Stimulated activated naive CD8-positive, alpha-beta T cell treated with anti-CD3 and anti-CD28 coated beads, Interleukin-15, amount 100 ng/mL, for 72 hours (primary cell): ENCODE data around the gene CNIH2.
"Not testable (repeated sequence)": the region's sequence is repeated elsewhere in the genome, so short reads cannot be mapped to it uniquely, and the experiment has no call there.

Source experiments
- ATAC-seq: fragments of 150-1000 bp; cut with Tn5 transposase; 2 replicates; pipeline ENCODE4 v1.10.0; 2021; ENCODE audit warnings: mild to moderate bottlenecking, moderate library complexity
- DNase-seq, 2 donors: peaks; one replicate each; pipeline ENCODE4 v3.0.0; 2021 to 2022
- H3K27ac Mint-ChIP-seq, 2 donors: one replicate each; pipeline ENCODE4 v1.8.0; 2022; ENCODE audit warnings: mild to moderate bottlenecking in 2 of 2, mixed read lengths in 2 of 2, moderate library complexity in 2 of 2
- H3K27me3 Mint-ChIP-seq: one replicate; pipeline ENCODE4 v1.8.0; 2022; ENCODE audit warnings: mixed read lengths
- H3K4me1 Mint-ChIP-seq: one replicate; pipeline ENCODE4 v1.8.0; 2022; ENCODE audit warnings: mild to moderate bottlenecking, mixed read lengths
- H3K4me3 Mint-ChIP-seq, 2 donors: one replicate each; pipeline ENCODE4 v1.8.0; 2022; ENCODE audit warnings: mild to moderate bottlenecking in 2 of 2, mixed read lengths in 2 of 2, moderate library complexity in 1 of 2
- H3K9me3 Mint-ChIP-seq, 2 donors: one replicate each; pipeline ENCODE4 v1.8.0; 2022; ENCODE audit warnings: mixed read lengths in 2 of 2

The CNIH2 gene

DNA sequence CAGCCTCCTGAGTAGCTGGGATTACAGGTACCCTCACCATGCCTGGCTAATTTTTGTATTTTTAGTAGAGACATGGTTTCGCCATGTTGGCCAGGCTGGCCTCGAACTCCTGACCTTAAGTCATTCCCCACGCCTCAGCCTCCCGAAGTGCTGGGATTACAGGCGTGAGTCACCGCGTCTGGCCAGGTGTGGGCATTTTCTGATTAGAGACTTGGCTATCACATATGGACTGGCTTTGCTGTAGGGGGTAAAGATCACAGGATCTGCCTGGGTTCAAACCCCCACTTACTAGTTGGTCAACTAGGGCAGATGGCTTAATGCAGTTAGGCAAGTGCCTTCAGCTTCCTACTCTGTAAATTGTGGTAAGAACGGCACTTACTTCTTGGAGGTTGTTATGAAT is 32.3 kb downstream of the CNIH2 start:
- Mint-ChIP-seq H3K4me3 (no peak overlapping the region), H3K4me1 (peaks cover 29% of the 10 kb centered on the region), H3K27ac (no peak overlapping the region), H3K9me3 (no peaks in the 10 kb centered on the region), H3K27me3 (no peaks in the 10 kb centered on the region)
- DNase-seq = no peak
- no peak for ATAC-seq

DNA sequence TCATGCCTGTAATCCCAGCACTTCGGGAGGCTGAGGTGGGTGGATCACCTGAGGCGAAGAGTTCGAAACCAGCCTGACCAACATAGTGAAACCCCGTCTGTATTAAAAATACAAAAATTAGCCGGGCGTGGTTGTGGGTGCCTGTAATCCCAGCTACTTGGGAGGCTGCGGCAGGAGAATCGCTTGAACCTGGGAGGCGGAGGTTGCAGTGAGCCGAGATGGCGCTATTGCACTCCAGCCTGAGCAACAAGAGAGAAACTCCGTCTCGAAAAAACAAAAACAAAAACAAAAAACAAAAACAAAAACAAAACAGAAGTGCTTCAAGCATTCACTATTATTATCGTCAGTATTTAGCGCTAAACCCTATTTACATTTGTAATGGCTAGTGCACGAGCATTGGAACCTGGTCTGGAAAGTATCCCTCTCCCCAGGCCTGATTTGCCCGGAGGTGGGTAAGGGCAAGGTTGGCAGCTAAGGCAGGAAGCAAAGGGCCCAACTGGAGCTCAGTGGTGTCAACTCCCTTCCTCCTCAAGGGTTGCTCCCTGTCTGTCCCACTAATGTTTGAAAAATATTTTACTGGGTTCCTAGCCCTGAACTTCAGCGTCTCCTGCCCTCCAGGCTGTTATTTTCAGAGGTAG is 32.9 kb downstream of the CNIH2 start:
- not testable (repeated sequence) for H3K27ac Mint-ChIP-seq, DNase-seq, H3K4me3 Mint-ChIP-seq, H3K27me3 Mint-ChIP-seq, H3K9me3 Mint-ChIP-seq, ATAC-seq
- peaks cover 35% of the 10 kb centered on the region for H3K4me1 Mint-ChIP-seq

DNA sequence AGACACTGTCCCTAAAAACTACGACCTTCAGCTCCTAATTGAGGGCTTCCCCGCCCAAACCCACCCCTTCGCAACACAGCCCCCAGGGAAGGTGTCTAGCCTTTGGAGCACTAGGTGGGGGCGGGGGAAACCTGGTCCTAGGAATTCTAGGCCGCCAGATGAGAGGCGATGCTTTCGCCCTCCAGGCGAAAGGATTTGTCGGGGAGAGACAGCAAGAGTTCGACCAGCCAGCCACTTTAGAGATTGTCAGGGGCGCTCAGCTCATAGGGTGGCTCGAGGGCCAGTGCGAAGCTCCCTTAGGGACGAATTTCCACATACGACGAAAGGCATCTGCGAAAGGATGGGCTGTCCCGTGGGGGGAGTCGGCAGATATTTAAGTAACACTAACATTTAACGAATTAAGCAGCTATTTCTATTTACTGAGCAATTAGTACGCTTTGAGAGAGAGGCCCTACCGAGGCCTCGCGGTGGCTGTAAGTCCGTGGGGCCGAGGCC is 33.5 kb downstream of the CNIH2 start:
- H3K4me3 Mint-ChIP-seq = peak overlapping the region; percentile 91 to 95

DNA sequence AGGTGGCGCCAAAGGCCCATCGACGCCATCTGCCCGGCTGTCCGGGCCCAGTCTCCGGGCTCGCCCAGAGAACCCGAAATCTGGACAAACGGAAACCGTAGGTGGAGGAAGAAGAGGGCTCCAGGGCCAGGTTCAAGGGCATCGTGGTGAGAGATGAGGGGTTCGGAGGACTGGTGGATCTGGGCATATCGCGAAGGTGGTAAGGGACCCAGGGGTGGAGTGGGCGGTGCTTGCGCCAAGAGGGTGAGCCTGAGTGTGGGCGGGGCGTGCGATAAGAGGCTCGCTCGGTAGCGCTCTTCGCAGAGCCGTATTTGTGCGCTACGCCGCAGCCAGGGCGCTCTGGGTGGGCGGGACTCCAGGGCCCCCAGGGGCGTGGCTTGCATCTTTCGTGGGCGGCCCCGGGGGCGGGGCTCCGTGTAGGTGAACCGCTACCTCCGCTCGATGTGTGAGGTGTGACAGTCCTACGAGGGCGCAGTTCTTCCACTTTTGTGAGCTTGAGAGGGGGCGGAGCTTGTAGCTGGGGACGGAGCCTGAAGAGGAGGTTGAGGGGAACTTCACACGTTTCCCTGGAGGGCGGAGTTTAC is 34.1 kb downstream of the CNIH2 start:
- Mint-ChIP-seq H3K27me3 (no peaks in the 10 kb centered on the region), H3K9me3 (no peaks in the 10 kb centered on the region), H3K27ac (peak overlapping the region; percentile 98 to 99), H3K4me3 (peak overlapping the region; percentile 91 to 95), H3K4me1 (peaks cover 41% of the 10 kb centered on the region)
- peak; percentile 99 to 100 for DNase-seq
- ATAC-seq = peak; percentile 77

More for the DNA sequence above, 33.5 kb downstream of the CNIH2 start:
- Mint-ChIP-seq H3K9me3 (no peaks in the 10 kb centered on the region), H3K4me1 (peaks cover 40% of the 10 kb centered on the region), H3K27ac (peak overlapping the region; percentile 96 to 99), H3K27me3 (no peaks in the 10 kb centered on the region)
- ATAC-seq = no peak
- DNase-seq = no peak

DNA sequence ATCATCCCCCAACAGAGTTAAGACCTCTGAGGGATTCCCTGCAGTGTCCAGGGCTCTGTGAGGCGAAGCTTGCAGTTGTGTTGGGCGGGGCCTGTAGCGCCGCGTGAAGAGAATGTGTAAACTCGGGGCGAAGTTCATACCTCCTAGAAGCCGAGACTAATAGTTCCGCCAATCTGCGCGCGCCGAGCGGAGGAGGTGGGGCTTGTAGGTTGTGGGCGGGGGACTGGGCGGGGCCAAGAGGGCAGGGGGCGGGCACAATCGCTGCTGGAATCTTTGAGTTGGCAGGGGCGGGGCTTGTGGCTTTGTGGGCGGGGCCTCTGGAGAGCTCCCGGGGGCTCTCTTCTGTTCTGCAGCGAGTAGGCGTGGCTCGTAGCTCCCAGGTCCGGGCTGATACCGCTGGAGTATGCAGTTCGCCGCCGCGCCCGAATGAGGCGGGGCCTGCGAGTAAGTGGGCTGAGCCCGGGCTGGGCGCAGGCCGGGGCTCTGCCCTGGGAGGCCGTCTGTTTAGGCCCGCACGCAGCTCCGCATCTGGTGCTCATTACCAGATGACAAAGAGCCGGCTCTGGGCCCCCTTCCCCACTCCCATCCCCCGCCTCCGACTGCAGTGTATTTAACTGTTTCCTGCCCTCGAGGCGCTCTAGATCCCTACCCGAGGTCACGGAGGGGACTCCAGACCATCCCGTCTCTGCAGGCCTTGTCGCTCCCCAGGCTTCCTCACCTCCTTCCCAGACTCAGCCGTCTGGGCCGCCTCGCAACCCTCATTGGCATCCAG is 34.8 kb downstream of the CNIH2 start:
- H3K4me1 Mint-ChIP-seq = peaks cover 48% of the 10 kb centered on the region
- H3K4me3 Mint-ChIP-seq = peak overlapping the region; percentile 91 to 95
- H3K27me3 Mint-ChIP-seq = no peaks in the 10 kb centered on the region
- H3K9me3 Mint-ChIP-seq = no peaks in the 10 kb centered on the region
- peak; percentile 78 for ATAC-seq
- peak; percentile 99 for DNase-seq
- H3K27ac Mint-ChIP-seq = peak overlapping the region; percentile 98 to 99

DNA sequence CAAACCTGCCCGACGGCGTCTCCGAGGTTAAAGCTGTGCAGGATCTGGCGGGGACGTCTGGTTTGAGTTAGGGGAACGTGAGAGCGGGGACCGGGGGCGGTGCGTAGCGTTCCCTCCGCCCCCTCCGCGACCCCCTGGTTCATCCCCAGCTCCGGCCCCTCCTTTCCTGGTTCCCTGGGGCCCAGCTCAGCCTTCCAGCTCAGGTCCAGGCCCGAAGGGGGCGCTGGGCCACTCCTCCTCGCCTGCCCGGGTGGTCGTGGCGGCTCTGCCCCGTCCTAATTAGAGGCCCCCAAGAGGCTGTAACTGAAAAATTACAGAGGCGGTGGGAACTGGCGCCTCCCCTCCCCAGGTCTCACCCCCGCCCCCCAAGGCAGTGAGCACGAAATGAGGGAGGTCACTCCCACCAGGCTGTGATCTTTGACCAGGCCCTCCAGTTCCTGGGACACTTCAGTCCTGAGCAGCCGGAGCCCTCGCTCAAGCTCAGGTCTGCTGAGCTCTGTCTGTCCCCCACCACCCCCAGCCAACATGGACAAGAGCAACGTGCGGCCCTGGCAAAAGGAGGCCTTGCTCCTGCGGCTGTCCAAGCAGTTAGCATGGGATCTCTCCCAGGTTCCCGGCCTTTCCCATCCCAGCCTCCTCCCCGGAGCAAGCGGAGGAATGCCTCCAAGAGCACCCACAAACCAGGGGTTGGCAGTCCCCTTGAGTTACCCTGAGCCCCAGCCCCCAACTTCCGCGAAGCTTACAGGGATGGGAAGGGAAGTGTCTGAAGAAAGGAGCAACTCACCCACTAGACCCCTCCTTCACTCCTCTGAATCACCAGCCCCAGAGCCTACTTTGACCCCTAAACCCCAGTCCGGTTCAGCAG is 35.6 kb downstream of the CNIH2 start:
- peaks cover 56% of the 10 kb centered on the region for H3K4me1 Mint-ChIP-seq
- ATAC-seq = no peak
- H3K27me3 Mint-ChIP-seq = no peaks in the 10 kb centered on the region
- peak overlapping the region; percentile 91 to 95 for H3K4me3 Mint-ChIP-seq
- H3K9me3 Mint-ChIP-seq = no peaks in the 10 kb centered on the region
- no peak for DNase-seq
- peak overlapping the region; percentile 65 to 95 for H3K27ac Mint-ChIP-seq

DNA sequence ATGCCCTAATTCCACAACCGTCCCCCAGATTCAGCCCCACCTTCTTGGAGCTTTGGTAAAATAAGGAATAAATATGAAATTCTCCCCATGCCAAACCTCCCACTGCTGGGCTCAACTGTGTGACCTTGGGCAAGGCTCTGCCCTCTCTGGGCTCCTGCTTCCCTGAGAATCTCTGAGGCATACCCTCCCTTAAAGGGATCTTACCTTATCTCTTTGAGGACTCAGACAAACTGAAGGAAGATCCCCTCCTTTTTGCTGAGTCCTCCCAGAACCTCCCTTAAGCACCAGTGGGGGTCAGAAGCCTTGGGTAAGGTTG is 36.2 kb downstream of the CNIH2 start:
- H3K27ac Mint-ChIP-seq = peak overlapping the region in 1 of 2 donors; percentile 95
- no peaks in the 10 kb centered on the region for H3K27me3 Mint-ChIP-seq
- no peak for ATAC-seq
- H3K4me1 Mint-ChIP-seq = peaks cover 62% of the 10 kb centered on the region
- H3K4me3 Mint-ChIP-seq = peak overlapping the region; percentile 91 to 95
- peaks cover 0 to 2% of the 10 kb centered on the region in 2 donors for H3K9me3 Mint-ChIP-seq
- no peak for DNase-seq

DNA sequence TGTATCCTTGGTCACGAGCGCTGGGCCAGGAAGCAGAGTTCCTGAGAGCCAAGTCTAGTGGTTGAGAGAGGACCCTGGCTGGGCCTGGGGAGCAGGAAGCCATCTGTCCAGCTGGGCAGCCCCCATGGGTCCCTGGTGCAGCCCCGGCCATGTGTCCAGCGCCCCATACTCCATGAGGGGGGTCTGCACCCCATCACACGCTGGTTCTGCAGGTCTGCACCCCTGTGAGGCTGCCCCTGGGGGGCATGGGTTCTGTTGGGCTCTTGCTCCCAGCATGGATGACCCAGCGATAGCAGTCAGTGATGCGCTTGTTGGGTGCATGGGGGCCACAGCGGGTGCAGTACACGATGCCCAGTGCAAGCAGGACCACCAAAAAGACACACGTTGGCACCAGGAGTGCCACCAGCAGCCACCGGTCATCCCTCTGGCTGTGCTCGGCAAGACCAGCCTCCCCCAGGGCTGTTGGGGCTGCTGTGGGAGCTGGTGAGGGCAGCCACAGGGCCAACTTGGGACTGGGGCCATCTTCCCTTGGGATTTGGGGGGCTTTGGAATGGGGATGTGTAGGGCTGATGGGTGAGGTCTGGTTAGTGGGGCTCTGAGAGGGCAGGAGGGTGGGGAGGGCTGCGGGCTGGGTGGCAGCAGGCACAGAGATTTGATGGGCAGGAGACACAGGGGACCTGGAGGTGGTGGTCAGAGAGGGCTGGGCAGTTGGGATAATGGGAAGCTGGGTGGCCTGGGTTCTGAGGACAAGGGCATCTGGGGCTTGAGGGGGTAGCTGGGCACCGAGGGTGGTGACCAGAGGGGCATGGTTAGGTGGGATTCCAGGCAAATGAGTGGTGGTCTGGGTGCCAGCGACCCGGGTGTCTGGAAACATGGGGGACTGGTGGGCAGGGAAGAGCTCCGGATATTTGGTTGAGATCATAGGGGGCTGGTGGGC is 36.9 kb downstream of the CNIH2 start:
- Mint-ChIP-seq H3K27me3 (no peaks in the 10 kb centered on the region), H3K9me3 (peaks cover 0 to 7% of the 10 kb centered on the region in 2 donors), H3K4me1 (peaks cover 69% of the 10 kb centered on the region), H3K27ac (peak overlapping the region; percentile 92 to 95), H3K4me3 (peak overlapping the region; percentile 91 to 95)
- DNase-seq (no peak), ATAC-seq (no peak)

DNA sequence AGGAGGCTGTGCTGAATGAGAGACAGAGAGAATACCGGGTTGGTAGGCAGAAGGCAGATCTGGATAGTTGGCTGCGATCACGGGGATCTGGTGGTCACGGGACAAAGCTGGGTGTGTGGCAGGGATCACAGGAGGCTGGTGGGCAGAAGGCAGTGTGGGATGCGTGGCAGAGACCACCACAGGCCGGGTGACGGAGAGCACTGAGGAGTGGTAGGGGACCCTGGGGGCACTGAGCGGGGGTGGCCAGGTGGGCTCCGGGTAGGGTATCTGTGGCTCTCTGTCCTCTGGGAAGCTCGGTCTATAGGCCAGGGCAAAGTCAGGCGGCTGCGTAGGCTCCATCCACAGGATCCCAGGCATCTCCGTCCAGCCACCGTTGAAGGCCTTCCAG is 37.5 kb downstream of the CNIH2 start:
- Mint-ChIP-seq H3K4me1 (peaks cover 73% of the 10 kb centered on the region), H3K9me3 (peaks cover 0 to 10% of the 10 kb centered on the region in 2 donors), H3K27ac (peak overlapping the region; percentile 44 to 92), H3K27me3 (no peaks in the 10 kb centered on the region), H3K4me3 (peak overlapping the region; percentile 91 to 95)
- DNase-seq (no peak), ATAC-seq (no peak)

DNA sequence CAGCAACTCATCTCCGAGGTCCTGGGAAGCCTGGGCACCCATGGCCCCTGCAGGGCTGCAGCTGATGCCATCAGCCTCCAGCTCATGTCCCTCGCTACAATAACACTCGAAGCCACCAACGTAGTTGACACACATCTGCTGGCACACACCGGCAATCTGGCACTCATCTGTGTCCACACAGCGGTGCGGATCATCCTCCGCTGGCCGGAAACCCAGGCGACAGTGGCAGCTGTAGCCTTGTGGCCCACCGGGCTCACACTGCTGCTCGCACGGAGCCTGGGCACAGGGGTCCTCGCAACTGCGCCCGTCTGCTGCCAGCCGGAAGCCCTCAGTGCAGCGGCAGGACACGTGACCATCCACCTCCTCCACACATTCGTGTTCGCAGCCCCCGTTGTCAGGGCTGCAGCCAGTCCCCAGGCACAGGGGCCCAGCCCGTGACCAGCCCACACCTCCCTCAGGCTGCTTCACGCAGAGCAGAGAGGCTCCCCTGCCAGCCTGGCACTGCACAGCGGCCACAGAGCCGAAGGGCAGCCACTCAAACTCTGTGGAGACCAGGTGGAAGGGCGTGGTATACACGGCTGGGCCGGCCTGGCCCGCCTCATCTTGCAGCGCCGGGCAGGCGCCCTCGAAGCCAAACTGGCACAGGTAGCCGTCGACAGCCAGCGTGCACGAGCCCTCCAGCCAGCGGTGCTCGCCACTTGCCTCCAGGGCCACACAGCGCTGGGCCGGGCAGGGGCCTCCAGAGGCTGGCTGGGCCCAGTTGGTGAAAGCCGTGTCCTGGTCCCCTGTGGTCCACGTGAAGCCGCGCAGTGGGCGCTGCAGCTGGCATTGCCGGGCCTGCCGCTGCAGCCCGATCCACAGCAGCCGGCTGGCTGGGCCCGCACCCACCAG is 38.2 kb downstream of the CNIH2 start:
- Mint-ChIP-seq H3K27ac (peak overlapping the region in 1 of 2 donors; percentile 19), H3K27me3 (no peaks in the 10 kb centered on the region), H3K9me3 (peaks cover 0 to 10% of the 10 kb centered on the region in 2 donors), H3K4me1 (peaks cover 73% of the 10 kb centered on the region), H3K4me3 (peak overlapping the region; percentile 91 to 95)
- no peak for ATAC-seq
- peak; percentile 68 to 71 for DNase-seq

DNA sequence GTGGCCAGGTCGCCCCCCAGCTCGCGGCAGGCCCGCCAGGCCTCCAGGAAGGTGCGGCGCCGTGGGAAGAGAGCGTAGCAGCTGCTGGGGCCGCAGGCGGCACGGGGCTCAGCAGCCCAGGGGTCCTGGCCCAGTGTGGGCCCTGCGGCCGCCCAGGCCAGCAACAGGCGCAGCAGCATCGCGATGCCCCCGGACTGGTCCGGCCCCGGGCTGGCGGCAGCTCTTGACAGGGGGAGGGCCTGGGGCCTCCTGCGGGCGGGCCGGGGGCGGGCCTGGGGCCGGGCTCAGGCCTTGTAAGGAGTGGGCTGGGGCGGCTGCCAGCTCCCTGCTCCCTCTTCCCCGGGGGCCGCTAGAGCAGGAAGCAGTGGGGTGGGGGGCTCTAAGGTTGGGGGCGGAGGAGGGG is 38.9 kb downstream of the CNIH2 start, which contains the start of gene CD248:
Gene CD248, minus strand, starts transcription at position 196 of the 403 bp plus-strand sequence. Its CDS starts 17 bp downstream, at position 179.
- Mint-ChIP-seq H3K9me3 (peaks cover 0 to 10% of the 10 kb centered on the region in 2 donors), H3K4me1 (peaks cover 71% of the 10 kb centered on the region), H3K27me3 (no peaks in the 10 kb centered on the region), H3K27ac (peak within 1 kb of the TSS; percentile 95 to 98), H3K4me3 (peak within 1 kb of the TSS; percentile 91 to 95)
- no peak for ATAC-seq
- peak in 1 of 2 donors; percentile 45 for DNase-seq

DNA sequence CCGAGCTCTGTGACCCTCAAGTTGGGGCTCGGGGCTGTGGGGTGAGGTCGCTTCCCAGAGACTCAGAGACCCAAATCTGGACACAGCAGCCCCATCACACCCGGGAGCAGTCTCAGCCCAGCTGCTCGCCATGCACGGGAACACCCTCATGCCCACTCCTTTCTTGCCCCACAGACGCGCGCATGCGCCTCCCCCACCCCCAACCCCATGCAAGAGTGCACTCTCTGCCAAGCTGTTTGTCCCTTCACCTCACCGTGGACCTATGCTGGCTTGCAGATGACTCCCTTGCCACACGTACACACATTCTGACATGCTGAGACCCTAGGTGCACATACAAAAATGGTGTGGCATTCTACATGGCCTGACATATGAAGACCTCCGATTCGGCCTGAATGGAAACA is 39.3 kb downstream of the CNIH2 start:
- peak overlapping the region; percentile 95 to 98 for H3K27ac Mint-ChIP-seq
- DNase-seq (peak; percentile 70 to 73), ATAC-seq (peak; percentile 37)
- peaks cover 75% of the 10 kb centered on the region for H3K4me1 Mint-ChIP-seq
- no peaks in the 10 kb centered on the region for H3K27me3 Mint-ChIP-seq
- H3K9me3 Mint-ChIP-seq = peaks cover 0 to 10% of the 10 kb centered on the region in 2 donors
- H3K4me3 Mint-ChIP-seq = peak overlapping the region; percentile 91 to 95
